Endodermal cell (in vitro differentiated cells): ENCODE measurements around the gene PSAT1. TPM values are rescaled to one million over a fixed set of nuclear protein-coding genes. Genes with fewer than 3 reads are reported as not detected.

Experiments used
- DNase-seq: peaks from one replicate; pipeline ENCODE4 v3.0.0-alpha.2; 2017
- H3K27ac ChIP-seq: 2 replicates; pipeline ENCODE4 v1.5.1; 2013; ENCODE audit warnings: mild to moderate bottlenecking, low read depth, low read length, moderate library complexity
- H3K27me3 ChIP-seq: 2 replicates; pipeline ENCODE4 v1.6.1; 2013; ENCODE audit warnings: mild to moderate bottlenecking, low read length, moderate library complexity; ENCODE audit not compliant: insufficient read depth, control insufficient read depth, poor library complexity, severe bottlenecking
- H3K36me3 ChIP-seq: 2 replicates; pipeline ENCODE4 v1.7.0; 2013; ENCODE audit warnings: mild to moderate bottlenecking, low read length, moderate library complexity; ENCODE audit not compliant: control insufficient read depth, insufficient read depth
- H3K4me1 ChIP-seq: one replicate; pipeline ENCODE4 v1.7.0; 2013; ENCODE audit warnings: low read length; ENCODE audit not compliant: control insufficient read depth, insufficient read depth
- H3K4me3 ChIP-seq: 2 replicates; pipeline ENCODE4 v1.5.1; 2013; ENCODE audit warnings: mild to moderate bottlenecking, low read length, moderate library complexity
- H3K9ac ChIP-seq: 2 replicates; pipeline ENCODE4 v1.6.1; 2013; ENCODE audit warnings: mild to moderate bottlenecking, low read length, moderate library complexity; ENCODE audit not compliant: poor library complexity, severe bottlenecking; ENCODE audit errors: extremely low read depth
- H3K9me3 ChIP-seq: 2 replicates; pipeline ENCODE4 v1.6.1; 2013; ENCODE audit warnings: mild to moderate bottlenecking, low read length, moderate library complexity; ENCODE audit not compliant: control insufficient read depth
- H3K27ac Mint-ChIP-seq: 2 replicates; pipeline ENCODE4 v1.8.0; 2020; ENCODE audit warnings: mixed read lengths
- H3K27me3 Mint-ChIP-seq: 2 replicates; pipeline ENCODE4 v1.8.0; 2021; ENCODE audit warnings: mild to moderate bottlenecking, mixed read lengths; ENCODE audit not compliant: insufficient read depth
- H3K36me3 Mint-ChIP-seq: 2 replicates; pipeline ENCODE4 v1.8.0; 2020; ENCODE audit warnings: low read depth, mixed read lengths
- H3K4me1 Mint-ChIP-seq: 2 replicates; pipeline ENCODE4 v1.8.0; 2020; ENCODE audit warnings: mixed read lengths
- H3K4me3 Mint-ChIP-seq: 2 replicates; pipeline ENCODE4 v1.8.0; 2020; ENCODE audit warnings: mild to moderate bottlenecking, moderate library complexity, mixed read lengths
- H3K9me3 Mint-ChIP-seq: 2 replicates; pipeline ENCODE4 v1.8.0; 2020; ENCODE audit warnings: mild to moderate bottlenecking, mixed read lengths
- WGBS, 2 experiments: methylation state at CpG; one replicate each; pipeline versions ENCODE4 v1.1.5 to v1.1.7; 2013; ENCODE audit warnings: missing lambda C conversion rate in 2 of 2, mixed read lengths in 1 of 2; ENCODE audit not compliant: insufficient coverage in 1 of 2, insufficient read length in 1 of 2; 5-methylcytosine and 5-hydroxymethylcytosine counted together
- total RNA-seq, 2 donors: library from RNA; stranded (reverse); fragmentation: NEBNext Ultra II Directional in 1 of 2; extraction: Animal tissue kit (Norgen Biotek cat#: 25700) in 1 of 2; gene quantifications; 2 replicates in 1 of 2; 3 replicates in 1 of 2; pipeline ENCODE4 v1.2.1, GENCODE V29; 2021
- TF ChIP-seq, protein P1 (sequence below): fragments of 200-600 bp; sonication (generic); conservative IDR thresholded peaks from 2 replicates; pipeline ENCODE4 v1.5.0; 2021; ENCODE audit warnings: antibody characterized with exemption, mild to moderate bottlenecking

The PSAT1 gene
- total RNA-seq, 2 donors from 2014 or later, result 64.4 to 75.7 TPM

DNA sequence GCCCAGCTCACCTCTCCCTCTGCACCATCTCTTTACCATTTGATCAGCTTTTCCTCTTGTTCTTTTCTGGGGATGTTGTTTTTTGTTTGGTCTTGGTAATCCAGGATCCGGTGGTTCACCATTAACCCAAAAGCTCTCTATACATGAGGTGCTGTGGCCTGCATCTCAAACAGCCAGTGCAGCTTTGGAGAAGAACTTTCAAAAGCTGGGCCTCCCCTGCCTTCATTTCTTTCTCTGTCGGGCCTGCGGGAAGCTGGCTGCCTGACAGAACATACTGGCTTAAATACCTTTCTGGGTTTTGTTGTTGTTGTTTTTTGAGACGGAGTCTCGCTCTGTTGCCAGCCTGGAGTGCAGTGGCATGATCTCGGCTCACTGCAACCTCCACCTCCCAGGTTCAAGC, 12.1 kb downstream of the PSAT1 start:
- H3K4me1 Mint-ChIP-seq, result no peaks in the 10 kb centered on the region
- no peak overlapping the region for H3K4me3 Mint-ChIP-seq
- 98% methylated on average over 5 of the region's 6 CpGs; no CpG with 5 or more reads in 1 of the 2 experiments for WGBS, 2 experiments
- Histone ChIP-seq H3K4me3 (no peak overlapping the region), H3K9me3 (no peaks in the 10 kb centered on the region), H3K36me3 (peaks cover 54% of the 10 kb centered on the region), H3K27ac (no peak overlapping the region), H3K4me1 (no peaks in the 10 kb centered on the region), H3K9ac (no peak overlapping the region), H3K27me3 (no peaks in the 10 kb centered on the region)
- no peak overlapping the region for H3K27ac Mint-ChIP-seq
- H3K27me3 Mint-ChIP-seq, result no peaks in the 10 kb centered on the region
- peaks cover 68% of the 10 kb centered on the region for H3K36me3 Mint-ChIP-seq
- no peak for DNase-seq
- H3K9me3 Mint-ChIP-seq, result no peaks in the 10 kb centered on the region
- TF ChIP-seq, protein P1, sequence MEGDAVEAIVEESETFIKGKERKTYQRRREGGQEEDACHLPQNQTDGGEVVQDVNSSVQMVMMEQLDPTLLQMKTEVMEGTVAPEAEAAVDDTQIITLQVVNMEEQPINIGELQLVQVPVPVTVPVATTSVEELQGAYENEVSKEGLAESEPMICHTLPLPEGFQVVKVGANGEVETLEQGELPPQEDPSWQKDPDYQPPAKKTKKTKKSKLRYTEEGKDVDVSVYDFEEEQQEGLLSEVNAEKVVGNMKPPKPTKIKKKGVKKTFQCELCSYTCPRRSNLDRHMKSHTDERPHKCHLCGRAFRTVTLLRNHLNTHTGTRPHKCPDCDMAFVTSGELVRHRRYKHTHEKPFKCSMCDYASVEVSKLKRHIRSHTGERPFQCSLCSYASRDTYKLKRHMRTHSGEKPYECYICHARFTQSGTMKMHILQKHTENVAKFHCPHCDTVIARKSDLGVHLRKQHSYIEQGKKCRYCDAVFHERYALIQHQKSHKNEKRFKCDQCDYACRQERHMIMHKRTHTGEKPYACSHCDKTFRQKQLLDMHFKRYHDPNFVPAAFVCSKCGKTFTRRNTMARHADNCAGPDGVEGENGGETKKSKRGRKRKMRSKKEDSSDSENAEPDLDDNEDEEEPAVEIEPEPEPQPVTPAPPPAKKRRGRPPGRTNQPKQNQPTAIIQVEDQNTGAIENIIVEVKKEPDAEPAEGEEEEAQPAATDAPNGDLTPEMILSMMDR, result no peak

DNA sequence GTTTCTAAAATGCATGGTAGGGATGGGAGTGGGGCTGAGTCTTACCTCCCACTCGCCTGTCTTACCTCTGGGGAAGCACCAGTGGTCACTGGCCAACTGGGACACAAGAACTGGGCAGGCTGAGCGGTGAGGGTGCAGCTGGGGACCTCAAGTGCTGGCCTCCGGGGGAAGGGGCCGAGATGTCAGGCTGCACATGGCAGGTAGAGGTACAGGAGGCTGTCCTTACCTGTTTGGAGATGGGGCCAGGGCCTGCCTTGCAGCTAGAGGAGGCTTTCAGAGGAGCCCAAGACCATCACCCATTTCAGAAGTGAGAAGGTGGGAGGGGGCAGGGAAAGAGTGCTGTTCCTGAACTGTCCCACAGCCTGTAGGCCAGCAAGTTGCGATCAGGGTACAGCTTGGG, 14.2 kb downstream of the PSAT1 start:
- H3K4me3 Mint-ChIP-seq, result no peak overlapping the region
- H3K27ac ChIP-seq, result no peak overlapping the region
- no peaks in the 10 kb centered on the region for H3K9me3 Mint-ChIP-seq
- H3K4me1 Mint-ChIP-seq, result peaks cover 2% of the 10 kb centered on the region
- H3K36me3 Mint-ChIP-seq, result peaks cover 62% of the 10 kb centered on the region
- H3K27me3 ChIP-seq, result no peaks in the 10 kb centered on the region
- H3K9ac ChIP-seq, result no peak overlapping the region
- no peaks in the 10 kb centered on the region for H3K4me1 ChIP-seq
- H3K27ac Mint-ChIP-seq, result no peak overlapping the region
- H3K4me3 ChIP-seq, result no peak overlapping the region
- H3K27me3 Mint-ChIP-seq, result no peaks in the 10 kb centered on the region
- TF ChIP-seq, protein P1, result no peak
- no peaks in the 10 kb centered on the region for H3K9me3 ChIP-seq
- no peak for DNase-seq
- WGBS, 2 experiments, result 90 to 91% methylated on average over 3 to 5 of the region's 5 CpGs
- peaks cover 39% of the 10 kb centered on the region for H3K36me3 ChIP-seq

DNA sequence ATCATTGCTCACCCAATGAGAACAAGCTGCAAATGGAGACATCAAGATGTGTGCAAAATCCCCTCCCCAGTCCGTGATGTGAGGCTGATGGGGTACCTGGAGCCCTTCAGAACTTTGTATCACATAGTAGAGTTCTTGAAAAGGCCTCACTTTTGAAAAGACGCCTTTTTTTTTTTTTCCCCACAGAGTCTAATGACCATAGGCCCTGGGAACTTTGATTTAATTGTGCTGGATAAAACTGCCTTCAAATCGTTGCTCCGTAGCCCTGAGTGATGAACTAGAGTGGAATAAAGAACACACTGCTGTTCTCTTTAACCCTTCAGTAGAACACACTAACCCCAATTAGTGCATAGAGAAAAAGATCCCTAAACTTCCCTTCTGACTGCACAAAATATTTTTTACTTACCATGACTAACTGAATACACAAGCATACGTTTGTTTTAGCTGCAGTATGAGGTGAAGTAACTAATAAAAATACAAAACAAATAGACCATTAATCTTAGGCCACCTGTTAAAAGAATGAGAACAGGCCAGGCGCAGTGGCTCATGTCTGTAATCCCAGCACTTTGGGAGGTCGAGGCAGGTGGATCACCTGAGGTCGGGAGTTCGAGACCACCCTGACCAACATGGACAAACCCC, 15.1 kb downstream of the PSAT1 start:
- no peak overlapping the region for H3K27ac Mint-ChIP-seq
- no peaks in the 10 kb centered on the region for H3K4me1 ChIP-seq
- peaks cover 9% of the 10 kb centered on the region for H3K4me1 Mint-ChIP-seq
- H3K27ac ChIP-seq, result no peak overlapping the region
- H3K36me3 Mint-ChIP-seq, result peaks cover 62% of the 10 kb centered on the region
- no peak overlapping the region for H3K4me3 Mint-ChIP-seq
- H3K4me3 ChIP-seq, result no peak overlapping the region
- no peaks in the 10 kb centered on the region for H3K27me3 Mint-ChIP-seq
- no peak for DNase-seq
- no peaks in the 10 kb centered on the region for H3K9me3 Mint-ChIP-seq
- H3K36me3 ChIP-seq, result peaks cover 35% of the 10 kb centered on the region
- H3K27me3 ChIP-seq, result no peaks in the 10 kb centered on the region
- H3K9me3 ChIP-seq, result no peaks in the 10 kb centered on the region
- no peak overlapping the region for H3K9ac ChIP-seq
- 90 to 99% methylated on average over 7 to 9 of the region's 9 CpGs for WGBS, 2 experiments
- TF ChIP-seq, protein P1, result no peak
